NOMO-1 treated with DMSO at 0.1 percent for 48 hours (cell line): ENCODE data around the gene REPS2.
"Not testable (repeated sequence)": the region's sequence is repeated elsewhere in the genome, so short reads cannot be mapped to it uniquely, and the experiment has no call there.

Experiments used
- DNase-seq: peaks from one replicate; lab custom pipeline; 2025; ENCODE audit not compliant: unreplicated experiment; lab: John Stamatoyannopoulos, UW

REPS2 gene

DNA sequence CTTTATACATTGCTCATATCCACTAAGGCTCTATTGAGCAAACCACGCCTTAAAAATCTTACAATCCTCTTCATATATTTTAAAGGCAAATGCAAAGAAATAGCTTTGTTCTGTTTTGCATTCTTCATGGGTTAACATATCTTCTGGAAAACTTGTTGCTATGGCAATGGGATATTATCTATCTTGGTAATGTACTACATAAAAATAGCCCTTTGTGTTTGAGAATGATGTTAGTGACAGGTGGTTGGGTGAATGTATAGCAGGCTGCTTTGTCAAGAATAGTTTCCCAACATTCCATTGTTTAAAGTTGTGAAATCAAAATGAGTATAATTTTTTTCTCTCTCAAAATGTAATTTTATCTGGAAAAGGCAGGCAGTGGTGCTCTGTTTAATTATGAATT lies 16.8 kb downstream of the REPS2 start:
- DNase-seq, result no peak

DNA sequence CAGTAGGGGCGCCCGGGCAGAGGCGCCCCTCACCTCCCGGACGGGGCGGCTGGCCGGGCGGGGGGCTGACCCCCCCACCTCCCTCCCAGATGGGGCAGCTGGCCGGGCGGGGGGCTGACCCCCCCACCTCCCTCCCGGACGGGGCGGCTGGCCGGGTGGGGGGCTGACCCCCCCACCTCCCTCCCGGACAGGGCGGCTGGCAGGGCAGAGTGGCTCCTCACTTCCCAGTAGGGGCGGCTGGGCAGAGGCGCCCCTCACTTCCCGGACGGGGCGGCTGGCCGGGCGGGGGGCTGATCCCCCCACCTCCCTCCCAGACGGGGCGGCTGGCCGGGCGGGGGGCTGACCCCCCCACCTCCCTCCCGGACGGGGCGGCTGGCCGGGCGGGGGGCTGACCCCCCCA lies 18.5 kb downstream of the REPS2 start:
- DNase-seq, result not testable (repeated sequence)

DNA sequence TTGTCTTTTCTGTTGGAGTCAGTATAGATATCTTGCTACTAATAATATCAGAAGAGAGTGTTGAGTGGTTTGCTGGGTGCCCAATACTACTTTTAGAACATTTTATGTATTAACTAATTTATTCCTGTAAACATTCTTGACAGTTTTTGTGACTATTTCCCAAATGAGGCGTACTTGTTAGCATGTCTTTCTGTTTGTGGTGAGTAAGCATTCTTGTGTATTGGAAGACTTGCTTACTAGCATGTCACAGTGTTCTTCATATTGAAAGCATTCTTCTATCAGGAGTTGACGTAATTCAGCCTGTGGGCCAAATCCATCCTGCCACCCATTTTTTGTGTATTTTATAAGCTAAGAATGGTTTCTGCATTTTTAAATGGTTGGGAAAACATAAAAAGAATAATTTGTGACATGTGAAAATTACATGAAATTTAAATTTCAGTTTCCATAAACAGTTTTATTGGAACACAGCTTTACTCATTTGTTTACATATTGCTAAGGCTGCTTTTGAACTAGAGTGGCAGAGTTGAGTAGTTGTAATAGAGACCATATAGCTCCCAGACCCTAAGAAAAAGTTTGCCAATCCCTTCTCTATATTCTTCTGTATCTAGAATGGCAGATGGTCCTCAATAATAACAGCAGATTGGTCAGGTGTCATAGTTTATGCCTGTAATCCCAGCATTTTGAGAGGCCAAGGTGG lies 20.4 kb downstream of the REPS2 start:
- DNase-seq, result no peak

DNA sequence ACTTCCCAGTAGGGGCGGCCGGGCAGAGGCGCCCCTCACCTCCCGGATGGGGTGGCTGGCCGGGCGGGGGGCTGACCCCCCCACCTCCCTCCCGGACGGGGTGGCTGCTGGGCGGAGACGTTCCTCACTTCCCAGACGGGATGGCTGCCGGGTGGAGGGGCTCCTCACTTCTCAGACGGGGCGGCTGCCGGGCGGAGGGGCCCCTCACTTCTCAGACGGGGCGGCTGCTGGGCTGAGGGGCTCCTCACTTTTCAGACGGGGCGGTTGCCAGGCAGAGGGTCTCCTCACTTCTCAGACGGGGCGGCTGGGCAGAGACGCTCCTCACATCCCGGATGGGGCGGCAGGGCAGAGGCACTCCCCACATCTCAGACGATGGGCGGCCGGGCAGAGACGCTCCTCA lies 22.3 kb downstream of the REPS2 start:
- not testable (repeated sequence) for DNase-seq

DNA sequence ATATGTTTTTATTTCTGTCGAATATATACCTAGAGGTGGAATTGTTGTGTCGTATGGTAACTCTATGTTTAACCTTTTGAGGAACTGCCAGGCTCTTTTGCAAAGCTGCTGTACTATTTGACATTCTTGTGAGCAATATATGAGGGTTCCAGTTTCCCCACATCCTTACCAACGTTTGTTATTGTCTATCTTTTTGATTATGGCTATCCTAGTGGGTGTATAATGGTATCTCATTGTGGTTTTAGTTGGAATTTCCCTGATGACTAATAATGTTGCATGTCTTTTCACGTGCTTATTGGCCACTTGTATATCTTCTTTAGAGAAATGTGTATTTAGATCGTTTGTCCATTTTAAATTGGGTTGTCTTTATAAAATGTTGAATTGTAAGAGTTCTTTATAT lies 24.5 kb downstream of the REPS2 start:
- no peak for DNase-seq

DNA sequence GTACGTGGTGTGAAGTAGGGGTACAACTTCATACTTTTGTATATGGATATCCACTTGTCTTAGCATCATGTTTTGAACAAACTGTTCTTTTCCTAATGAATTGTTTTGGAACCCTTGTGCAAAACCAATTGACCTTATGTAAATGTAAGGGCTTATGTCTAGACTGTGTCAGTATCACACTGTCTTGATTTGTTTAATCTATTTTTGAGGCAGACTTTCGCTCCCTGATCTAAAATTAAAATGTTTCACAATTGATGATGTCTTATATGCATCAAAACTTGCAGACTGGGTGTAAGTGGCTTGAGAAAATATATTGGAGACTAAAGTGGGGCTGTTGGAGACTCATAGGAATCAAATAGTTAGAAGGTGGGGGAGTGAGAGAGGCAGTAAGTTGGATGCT lies 25.2 kb downstream of the REPS2 start:
- DNase-seq, result no peak

DNA sequence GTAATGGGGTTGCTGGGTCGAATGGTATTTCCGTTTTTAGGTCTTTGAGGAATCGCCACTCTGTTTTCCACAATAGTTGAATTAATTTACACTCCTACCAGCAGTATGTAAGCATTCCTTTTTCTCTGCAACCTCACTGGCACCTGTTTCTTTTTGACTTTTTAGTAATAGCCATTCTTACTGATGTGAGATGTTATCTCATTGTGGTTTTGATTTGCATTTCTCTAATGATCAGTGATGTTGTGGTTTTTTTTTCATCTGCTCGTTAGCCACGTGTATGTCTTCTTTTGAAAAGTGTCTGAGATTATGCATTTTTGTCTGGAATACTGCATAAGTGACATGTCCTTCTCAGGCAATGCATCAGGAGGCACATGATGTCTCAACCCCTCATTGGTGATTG lies 28.8 kb downstream of the REPS2 start:
- DNase-seq, result no peak

DNA sequence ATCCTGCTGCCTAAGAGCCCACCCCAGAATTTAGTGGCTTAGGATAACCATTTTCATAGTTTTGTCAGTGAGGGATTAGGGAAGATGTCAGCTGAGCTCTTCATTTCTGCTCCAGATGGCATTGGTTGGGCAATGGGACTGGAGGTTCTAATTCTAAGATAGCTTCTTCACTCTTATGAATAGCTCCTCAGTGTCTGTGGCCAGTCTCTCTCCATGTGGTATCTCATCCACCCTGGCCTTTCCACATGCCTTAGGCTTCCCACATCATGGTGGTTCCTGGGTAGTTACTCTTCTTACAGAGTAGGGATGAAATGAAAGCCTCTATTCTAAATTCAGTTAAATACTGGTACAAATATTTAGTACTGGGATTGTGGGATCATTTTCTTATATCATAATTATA lies 31.3 kb downstream of the REPS2 start:
- DNase-seq, result no peak

DNA sequence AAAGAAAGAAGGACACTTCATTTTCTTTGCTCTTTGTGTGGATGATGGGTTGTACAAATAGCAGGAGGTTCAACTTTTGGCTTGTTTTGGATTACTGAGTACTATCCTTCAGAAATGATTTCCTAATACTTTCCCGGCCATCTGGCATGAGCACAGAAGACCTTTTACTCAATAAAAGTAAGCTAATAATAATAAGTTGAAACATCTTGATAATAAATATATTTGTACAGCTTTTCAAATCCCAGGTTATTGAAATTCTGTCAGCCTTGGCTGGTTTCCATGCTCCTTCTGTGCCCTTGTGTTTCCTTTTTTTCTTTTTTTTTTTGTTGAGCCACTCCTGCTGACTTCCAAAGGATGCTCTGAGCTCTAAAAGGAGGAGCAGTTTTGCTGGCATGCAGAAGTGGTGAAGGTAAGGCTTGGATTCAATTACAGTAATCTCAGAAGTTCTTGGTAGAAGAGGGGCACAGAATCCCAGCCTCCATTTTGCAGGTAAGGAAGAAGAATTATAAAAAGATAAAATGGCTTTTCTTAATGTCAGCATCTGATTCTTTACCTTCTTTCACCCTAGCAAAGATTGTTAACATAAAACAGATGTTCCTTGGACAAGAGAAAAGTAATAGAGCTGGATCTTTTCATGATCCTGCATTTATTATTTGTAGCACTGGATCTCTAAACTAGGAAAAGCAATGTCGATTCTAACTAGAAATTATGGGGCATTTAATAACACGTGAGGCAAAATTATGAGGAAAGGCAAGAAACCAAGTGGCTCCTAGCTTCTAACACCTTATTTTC lies 31.9 kb downstream of the REPS2 start:
- no peak for DNase-seq

DNA sequence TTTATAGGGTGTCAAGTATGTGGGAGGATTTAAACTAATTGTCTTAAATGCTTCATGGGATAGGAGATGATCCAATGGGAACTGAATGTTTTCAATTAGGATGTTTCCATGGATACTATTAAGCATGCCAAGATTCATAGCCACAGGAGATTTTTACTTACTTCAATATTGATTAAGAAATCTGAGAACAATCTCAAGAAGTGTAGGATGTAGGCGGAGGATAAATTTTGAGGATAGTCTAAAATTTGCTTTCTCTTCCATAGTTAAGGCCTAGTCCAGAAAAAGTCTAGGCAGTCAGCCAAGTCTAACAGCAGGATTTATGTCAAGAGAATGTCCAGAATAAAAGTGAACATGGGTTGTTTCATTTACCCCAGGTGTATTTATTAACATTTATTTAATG lies 32.8 kb downstream of the REPS2 start:
- DNase-seq, result no peak

DNA sequence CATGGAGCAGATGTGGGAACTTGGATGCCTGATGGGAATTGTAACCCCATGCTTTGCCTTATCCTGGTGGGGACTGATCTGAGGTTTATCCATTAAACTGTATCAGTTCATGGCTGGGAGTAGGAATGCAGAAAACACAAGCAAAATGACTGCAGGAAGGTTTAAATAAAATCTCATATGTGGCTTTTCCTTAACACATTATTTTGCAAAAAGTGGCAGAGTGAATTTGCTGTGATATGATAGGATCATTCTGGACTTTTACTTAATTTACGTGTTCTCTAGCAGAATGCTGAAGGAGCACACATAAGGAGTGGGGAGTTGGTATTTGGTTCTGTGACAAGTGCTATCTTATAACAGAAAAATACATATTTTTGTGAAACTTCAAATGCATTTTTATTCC lies 34.8 kb downstream of the REPS2 start:
- no peak for DNase-seq

DNA sequence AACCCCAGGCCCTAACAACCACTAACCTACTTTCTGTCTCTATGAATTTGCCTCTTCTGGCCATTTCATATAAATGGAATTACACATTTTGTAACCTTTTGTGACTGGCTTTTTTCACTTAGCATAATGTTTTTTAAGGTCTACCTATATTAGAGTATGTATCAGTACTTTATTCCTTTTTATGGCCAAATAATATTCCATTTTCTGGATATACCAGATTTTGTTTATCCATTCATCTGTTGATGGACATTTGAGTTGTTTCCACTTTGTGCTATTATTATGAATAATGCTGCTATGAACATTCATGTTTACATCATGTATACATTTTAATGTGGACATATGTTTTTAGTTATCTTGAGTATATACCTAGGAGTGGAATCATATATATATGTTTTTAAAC lies 35.5 kb downstream of the REPS2 start:
- no peak for DNase-seq

DNA sequence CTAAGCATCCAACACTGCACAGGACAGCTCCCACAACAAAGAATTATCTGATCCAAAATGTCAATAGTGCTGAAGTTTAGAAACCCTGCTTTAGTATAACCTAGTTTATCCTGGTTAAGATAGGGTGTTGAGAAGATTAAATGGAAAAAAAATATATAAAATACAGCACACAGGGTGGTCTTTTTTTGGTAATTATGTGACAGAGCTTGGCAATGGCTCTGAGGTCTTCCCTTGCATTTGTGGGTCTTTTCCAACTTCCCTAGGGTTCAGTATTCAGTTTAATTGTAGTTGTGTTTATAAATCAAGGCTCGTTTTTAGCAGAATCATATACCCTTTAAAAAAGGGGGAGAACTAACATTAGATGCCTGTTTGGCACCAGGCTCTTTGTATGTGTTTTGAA lies 36.6 kb downstream of the REPS2 start:
- no peak for DNase-seq

DNA sequence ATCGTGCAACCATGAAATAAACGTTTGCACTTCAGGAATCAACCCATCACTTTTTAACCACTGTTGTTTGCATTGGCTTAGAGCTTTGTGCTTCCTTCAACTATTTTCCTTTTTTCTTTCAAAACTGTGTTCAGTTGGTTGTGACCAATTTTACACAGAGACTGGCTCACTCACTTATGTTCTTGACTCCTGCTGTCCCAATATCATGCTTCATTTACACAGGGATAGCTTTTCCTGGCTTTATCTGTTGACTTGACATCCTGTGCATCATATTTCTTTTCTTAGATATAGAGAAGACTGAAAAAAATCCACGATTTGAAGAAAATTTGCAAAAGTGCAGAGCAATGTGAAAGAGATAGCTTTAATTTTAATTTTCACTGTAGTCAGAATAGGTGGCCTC lies 38.8 kb downstream of the REPS2 start:
- DNase-seq, result no peak

DNA sequence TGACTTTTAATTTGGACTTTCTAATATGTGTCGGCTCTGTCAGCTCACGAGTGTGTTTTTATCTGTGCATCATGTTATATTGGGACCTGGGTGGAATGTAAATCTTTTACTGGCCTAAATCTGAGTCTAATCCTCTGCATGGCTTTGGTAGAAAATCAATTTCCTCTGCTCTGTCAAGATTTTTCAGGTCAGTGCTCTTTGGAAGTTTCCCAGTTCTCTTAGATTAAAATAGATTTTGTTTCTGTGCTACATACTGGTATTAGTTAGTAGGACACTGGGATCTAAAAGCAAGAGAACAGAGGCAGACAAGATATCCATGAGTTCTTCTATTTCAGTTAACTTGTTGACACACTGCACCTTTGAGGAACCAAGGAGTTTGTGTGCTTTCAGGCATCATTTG lies 39.7 kb downstream of the REPS2 start:
- DNase-seq, result no peak

DNA sequence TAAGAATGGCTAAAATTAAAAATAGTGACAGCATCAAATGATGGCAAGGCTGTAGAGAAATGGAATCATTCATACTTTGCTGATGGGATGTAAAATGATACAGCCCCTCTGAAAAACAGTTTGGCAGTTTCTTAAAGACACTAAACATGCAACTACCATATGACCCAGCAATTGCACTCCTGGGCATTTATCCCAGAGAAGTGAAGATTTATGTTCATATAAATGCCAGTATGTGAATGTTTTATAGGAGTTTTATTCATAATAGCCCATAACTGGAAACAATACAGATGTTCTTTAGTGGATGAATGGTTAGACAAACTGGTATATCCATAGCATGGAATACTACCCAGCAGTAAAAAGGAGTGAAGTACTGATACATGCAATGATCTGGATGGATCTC lies 43.3 kb downstream of the REPS2 start:
- no peak for DNase-seq

DNA sequence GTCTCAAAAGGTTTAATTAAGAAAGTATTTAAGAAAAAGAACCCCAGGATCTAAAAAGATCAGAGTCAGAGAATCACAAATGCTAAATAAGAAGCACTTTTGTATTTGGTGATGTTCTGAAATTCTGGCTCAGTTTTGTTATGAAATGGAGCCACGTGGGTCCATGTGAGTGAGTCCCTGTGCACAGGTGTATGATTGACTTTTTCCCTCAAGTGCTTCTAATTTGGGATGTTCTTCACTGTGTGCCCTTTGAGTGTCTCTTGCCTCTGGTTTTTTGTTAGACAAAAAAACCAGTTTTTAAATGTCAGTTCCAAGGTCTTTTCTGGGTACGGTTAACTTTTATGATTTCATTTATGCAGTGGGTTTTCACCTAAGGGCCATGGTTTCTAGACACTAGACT lies 44.4 kb downstream of the REPS2 start:
- no peak for DNase-seq

DNA sequence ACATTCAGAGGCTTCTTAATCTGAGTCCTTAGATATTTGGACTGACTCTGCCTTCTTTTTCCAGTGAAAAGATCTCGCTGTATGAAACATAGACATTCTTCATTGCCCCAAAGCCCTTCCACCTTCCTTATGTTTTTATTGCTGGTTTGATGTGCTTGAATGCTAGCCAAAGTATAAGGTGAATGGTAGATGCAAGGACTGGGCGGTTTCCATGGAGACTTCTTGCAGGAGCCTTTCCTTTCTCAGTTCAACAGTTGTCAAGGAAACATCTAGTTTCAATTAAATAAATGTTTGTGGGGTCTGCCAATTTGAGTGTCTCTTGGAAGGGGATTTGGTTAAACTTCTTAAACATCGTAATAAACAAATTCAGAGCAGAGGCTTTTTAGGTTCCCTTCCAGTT lies 46.0 kb downstream of the REPS2 start:
- no peak for DNase-seq

DNA sequence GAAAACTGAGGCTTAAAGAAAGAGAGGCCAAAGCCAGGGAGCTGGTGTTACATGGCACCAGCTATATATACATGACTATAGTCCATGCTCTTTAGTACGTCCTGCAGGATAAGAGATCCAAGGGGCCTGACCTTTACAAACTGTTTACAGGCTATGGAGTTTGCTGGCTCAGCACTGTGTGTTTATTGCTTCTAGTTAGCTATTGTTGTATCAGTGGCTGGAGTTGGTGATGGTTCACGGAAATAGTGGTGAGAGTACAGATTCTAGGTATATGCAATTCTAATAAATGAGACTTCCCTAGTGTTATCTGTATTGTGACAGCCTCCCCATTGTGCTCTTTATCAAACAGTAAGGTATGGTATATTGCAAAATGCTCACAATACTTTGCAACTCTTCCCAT lies 46.5 kb downstream of the REPS2 start:
- no peak for DNase-seq

DNA sequence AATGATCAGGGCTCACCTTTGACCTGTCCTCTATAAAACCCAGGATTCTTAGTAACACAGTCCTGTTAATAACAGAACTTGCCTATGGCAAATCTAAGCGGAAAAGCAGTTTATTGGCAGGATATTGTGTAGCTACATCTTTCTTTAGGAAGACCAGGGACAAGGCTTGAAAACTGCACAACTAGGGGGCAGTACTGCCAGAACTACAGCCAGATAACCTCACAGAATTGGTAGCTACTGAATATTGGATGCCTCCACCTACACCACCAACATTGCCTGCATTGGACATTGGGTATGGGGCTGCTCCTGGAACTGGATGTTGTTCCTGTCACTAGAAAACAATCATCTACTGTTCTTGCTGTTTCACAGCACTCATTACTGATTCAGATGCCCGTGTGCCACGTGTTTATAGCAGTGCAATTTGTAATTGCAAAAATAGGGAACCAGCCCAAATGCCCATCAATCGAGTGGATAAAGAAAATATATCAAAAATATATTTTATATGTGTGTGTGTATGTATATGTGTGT lies 47.4 kb downstream of the REPS2 start:
- DNase-seq, result no peak

DNA sequence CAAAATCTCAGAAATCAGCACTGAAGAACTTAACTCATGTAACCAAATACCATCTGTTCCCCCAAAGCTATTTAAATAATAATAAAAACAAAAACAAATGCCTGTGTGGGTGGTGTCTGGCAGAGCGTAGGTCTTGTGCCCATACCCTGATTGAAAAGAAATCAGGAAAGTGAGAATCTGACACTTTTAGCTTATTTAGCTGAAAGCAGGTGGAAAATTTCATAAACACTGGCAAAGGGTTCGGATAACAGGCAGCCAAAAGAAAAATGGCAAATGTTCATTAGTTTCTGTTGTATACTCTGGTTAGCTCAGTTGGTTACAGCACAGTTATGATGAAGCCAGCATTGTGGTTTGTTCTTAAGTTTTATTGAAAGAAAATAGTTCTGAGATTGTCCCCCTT lies 48.3 kb downstream of the REPS2 start:
- no peak for DNase-seq

DNA sequence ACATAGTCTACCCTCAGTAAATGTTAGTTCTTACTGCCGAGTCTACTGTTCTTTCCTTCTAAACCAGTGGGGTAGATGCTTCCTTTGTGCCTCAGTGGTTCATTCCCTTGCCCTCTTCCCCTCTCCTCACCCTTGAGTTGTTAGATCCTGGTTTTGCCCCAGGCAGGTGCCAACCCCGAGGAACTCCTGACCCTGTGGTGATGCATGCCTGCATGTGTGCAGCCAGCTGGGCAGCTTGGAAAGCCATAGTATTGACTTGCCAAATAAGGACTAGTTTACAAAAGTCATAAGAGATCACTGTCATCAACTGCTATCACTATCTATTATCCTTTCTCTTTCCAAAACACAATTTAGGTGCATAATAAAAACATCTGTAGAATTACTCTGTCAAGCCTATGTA lies 50.9 kb downstream of the REPS2 start:
- no peak for DNase-seq

DNA sequence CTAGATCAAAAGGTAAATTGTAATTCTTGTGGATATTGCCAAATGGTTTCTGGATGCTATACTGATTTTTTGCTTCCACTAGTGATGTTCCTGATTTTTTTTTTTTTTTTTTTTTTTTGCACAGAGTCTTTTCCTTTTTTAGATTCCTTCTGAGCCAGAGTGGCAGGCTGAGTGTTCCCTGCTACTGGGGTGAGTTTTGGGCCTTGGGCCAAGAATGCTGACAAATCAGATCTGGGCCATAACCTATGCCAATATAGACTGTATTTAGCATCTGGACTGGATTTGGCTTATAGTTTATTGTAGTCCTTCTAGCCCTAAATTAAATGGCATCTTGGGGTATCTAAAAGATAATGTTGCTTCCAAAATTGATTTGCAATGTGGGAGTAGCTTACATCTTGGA lies 52.8 kb downstream of the REPS2 start:
- DNase-seq, result no peak
